ENCODE measurements around the gene PMEPA1. TPM values are rescaled to one million over a fixed set of nuclear protein-coding genes. Genes with fewer than 3 reads are reported as not detected.

The PMEPA1 gene
- total RNA-seq, 2 experiments from 2014 or later: 15.7 to 18.0 TPM

DNA sequence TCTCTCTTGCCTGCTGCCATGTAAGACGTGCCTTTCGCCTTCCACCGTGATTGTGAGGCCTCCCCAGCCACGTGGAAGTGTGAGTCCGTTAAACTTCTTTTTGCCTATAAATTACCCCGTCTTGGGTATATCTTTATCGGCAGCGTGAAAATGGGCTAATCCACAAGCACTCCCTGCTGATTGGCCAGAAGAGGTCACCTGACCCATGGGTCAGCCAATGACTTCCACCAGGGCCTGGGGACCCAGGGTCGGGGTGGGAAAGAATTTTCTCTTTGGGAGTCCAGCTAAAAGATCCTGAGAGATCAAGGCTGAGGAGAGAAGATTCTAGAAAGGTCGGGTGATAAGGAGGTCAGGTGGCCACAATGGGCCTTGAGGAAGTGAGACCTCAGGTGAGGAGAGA lies 106.7 kb downstream of the PMEPA1 start:
- Mint-ChIP-seq H3K4me1 (ENCODE audit: low read depth) (no peaks in the 10 kb centered on the region), H3K36me3 (ENCODE audit: low read depth) (peaks cover 28% of the 10 kb centered on the region), H3K27ac (no peak overlapping the region), H3K4me3 (no peak overlapping the region), H3K9me3 (no peaks in the 10 kb centered on the region), H3K27me3 (no peaks in the 10 kb centered on the region)
- POLR2A ChIA-PET: interaction anchor here (2.1 kb wide), 1 partner anchor 17 kb away, joined by 12 read pairs; the partner anchor contains the start of gene ZBP1
- Histone ChIP-seq H3K27ac (ENCODE audit: low read depth in 1 of 2, low read length in 2 of 2) (no peak overlapping the region), H3K27me3 (ENCODE audit: control insufficient read depth in 1 of 2, insufficient read depth in 2 of 2, low read length in 2 of 2) (no peaks in the 10 kb centered on the region), H3K4me1 (ENCODE audit: insufficient read depth, low read length) (peaks cover 17% of the 10 kb centered on the region), H3K9me3 (ENCODE audit: control insufficient read depth in 1 of 2, insufficient read depth in 1 of 2, low read length in 2 of 2) (no peaks in the 10 kb centered on the region), H3K4me3 (ENCODE audit: low read length) (no peak overlapping the region), H3K36me3 (ENCODE audit: insufficient read depth, low read length) (peaks cover 6% of the 10 kb centered on the region)
- CTCF ChIA-PET: no interaction called here
- intact Hi-C loops (cut with DNase I, micrococcal nuclease): no loop called here
- TF ChIP-seq, protein P1, sequence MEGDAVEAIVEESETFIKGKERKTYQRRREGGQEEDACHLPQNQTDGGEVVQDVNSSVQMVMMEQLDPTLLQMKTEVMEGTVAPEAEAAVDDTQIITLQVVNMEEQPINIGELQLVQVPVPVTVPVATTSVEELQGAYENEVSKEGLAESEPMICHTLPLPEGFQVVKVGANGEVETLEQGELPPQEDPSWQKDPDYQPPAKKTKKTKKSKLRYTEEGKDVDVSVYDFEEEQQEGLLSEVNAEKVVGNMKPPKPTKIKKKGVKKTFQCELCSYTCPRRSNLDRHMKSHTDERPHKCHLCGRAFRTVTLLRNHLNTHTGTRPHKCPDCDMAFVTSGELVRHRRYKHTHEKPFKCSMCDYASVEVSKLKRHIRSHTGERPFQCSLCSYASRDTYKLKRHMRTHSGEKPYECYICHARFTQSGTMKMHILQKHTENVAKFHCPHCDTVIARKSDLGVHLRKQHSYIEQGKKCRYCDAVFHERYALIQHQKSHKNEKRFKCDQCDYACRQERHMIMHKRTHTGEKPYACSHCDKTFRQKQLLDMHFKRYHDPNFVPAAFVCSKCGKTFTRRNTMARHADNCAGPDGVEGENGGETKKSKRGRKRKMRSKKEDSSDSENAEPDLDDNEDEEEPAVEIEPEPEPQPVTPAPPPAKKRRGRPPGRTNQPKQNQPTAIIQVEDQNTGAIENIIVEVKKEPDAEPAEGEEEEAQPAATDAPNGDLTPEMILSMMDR (IDR thresholded peaks at IDR 0.05): no peak
- no peak for ATAC-seq (ENCODE audit: poor library complexity)
- DNase-seq: no peak

DNA sequence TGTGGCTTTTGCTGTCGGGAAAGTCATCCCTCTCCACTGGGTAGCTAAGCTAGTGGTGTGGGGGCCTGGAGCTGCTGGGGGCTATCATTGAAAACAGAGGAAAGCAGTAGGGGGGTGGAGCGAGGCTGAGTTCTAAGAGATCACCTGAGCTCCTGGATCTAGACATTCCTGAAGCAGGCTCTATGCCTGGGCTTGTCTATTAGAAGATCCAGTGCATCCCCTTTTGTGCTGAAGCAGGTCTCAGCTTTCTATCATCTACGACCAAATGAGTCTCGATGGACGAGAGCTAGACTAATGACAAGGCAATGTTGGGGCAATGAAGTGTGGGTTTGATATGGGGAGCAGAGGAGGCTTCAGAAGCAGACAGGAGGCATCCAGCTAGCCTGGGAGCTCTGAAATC lies 108.1 kb downstream of the PMEPA1 start:
- intact Hi-C loops (cut with DNase I, micrococcal nuclease): no loop called here
- H3K27ac Mint-ChIP-seq: no peak overlapping the region

DNA sequence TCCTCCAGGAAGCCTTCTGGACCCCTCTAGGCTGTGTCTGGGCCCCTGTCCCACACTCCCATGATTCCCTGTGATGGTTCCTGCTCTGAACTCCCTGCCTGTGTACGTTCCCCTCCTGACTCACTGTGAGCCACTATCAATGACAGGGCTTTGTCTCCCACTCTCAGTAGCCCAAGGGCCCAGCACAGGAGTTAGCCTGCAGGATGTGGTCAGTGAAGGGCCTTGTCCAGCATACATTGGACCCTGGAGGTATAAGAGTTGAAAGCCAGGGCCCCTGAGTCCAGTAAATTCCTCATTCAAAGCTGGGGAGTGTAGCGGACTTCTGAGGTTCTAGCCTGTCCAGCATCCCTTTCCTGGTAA lies 108.6 kb downstream of the PMEPA1 start:
- no peak overlapping the region for H3K27ac Mint-ChIP-seq
- TF ChIP-seq, protein P1 (IDR thresholded peaks at IDR 0.05): no peak
- Histone ChIP-seq H3K4me3 (ENCODE audit: low read length) (no peak overlapping the region), H3K36me3 (ENCODE audit: insufficient read depth, low read length) (peaks cover 6% of the 10 kb centered on the region), H3K9me3 (ENCODE audit: control insufficient read depth in 1 of 2, insufficient read depth in 1 of 2, low read length in 2 of 2) (no peaks in the 10 kb centered on the region), H3K27me3 (ENCODE audit: control insufficient read depth in 1 of 2, insufficient read depth in 2 of 2, low read length in 2 of 2) (no peaks in the 10 kb centered on the region), H3K4me1 (ENCODE audit: insufficient read depth, low read length) (peaks cover 29% of the 10 kb centered on the region), H3K27ac (ENCODE audit: low read depth in 1 of 2, low read length in 2 of 2) (no peak overlapping the region)
- no peaks in the 10 kb centered on the region for H3K27me3 Mint-ChIP-seq
- DNase-seq: no peak
- ATAC-seq (ENCODE audit: poor library complexity): no peak
- H3K4me3 Mint-ChIP-seq: no peak overlapping the region
- peaks cover 10% of the 10 kb centered on the region for H3K36me3 Mint-ChIP-seq (ENCODE audit: low read depth)
- no peaks in the 10 kb centered on the region for H3K4me1 Mint-ChIP-seq (ENCODE audit: low read depth)
- ChIA-PET CTCF (interaction anchor here (1.1 kb wide), 1 partner anchor 608 kb away, joined by 3 read pairs; no protein-coding TSS in a partner anchor), POLR2A (interaction anchor here (0.6 to 2.1 kb wide), 3 partner anchors 10 to 27 kb away, joined by 3 to 12 read pairs (median 3); partner anchors contain the start of gene ZBP1)
- no peaks in the 10 kb centered on the region for H3K9me3 Mint-ChIP-seq
- intact Hi-C loops (cut with DNase I, micrococcal nuclease): no loop called here

More for the DNA sequence above, 108.1 kb downstream of the PMEPA1 start:
- H3K9me3 ChIP-seq (ENCODE audit: control insufficient read depth in 1 of 2, insufficient read depth in 1 of 2, low read length in 2 of 2): no peaks in the 10 kb centered on the region
- no peaks in the 10 kb centered on the region for H3K4me1 Mint-ChIP-seq (ENCODE audit: low read depth)
- H3K4me1 ChIP-seq (ENCODE audit: insufficient read depth, low read length): peaks cover 26% of the 10 kb centered on the region
- no peaks in the 10 kb centered on the region for H3K9me3 Mint-ChIP-seq
- H3K36me3 Mint-ChIP-seq (ENCODE audit: low read depth): peaks cover 14% of the 10 kb centered on the region
- no peak for ATAC-seq (ENCODE audit: poor library complexity)
- H3K36me3 ChIP-seq (ENCODE audit: insufficient read depth, low read length): peaks cover 6% of the 10 kb centered on the region
- DNase-seq: no peak
- CTCF ChIA-PET: no interaction called here
- no peak overlapping the region for H3K4me3 ChIP-seq (ENCODE audit: low read length)
- no peak overlapping the region for H3K4me3 Mint-ChIP-seq
- H3K27me3 ChIP-seq (ENCODE audit: control insufficient read depth in 1 of 2, insufficient read depth in 2 of 2, low read length in 2 of 2): no peaks in the 10 kb centered on the region
- POLR2A ChIA-PET: interaction anchor here (0.6 to 2.1 kb wide), 2 partner anchors 9 to 18 kb away, joined by 3 to 12 read pairs; partner anchors contain the start of gene ZBP1
- TF ChIP-seq, protein P1 (IDR thresholded peaks at IDR 0.05): no peak
- no peak overlapping the region for H3K27ac ChIP-seq (ENCODE audit: low read depth in 1 of 2, low read length in 2 of 2)
- no peaks in the 10 kb centered on the region for H3K27me3 Mint-ChIP-seq

Measured in CD4-positive, alpha-beta T cell (primary cell).